GM19240 (cell line): ENCODE results near the gene ANKRD66.
"Not testable (repeated sequence)": the region's sequence is repeated elsewhere in the genome, so short reads cannot be mapped to it uniquely, and the experiment has no call there.

ENCODE experiments used
- DNase-seq: peaks from one replicate; pipeline ENCODE4 v3.0.0; 2011; ENCODE audit warnings: low spot score; ENCODE audit not compliant: insufficient read length

Gene ANKRD66

DNA sequence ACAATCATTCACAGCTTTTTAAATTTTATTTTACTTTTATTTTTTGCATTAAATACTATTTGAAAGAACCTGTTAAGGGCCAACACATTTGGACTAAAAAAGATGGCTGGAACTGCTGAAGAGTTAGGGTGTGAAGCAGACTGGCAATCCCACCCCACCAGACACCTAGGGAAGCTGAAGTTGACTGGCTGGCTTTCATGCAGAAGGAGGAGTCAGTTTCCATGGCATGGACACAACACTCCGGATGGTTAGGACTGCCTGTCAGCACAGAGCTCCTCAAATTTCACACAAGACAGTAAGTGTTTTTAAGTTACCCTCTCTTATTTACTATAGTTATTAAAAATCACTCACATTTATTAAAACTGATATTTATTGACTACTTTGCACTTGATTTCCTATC is at the start of gene ANKRD66:
ANKRD66 (plus strand) TSS at position 238 of the 400 bp plus-strand sequence. CDS start 5,016 bp downstream, outside the sequence.
- no peak for DNase-seq

DNA sequence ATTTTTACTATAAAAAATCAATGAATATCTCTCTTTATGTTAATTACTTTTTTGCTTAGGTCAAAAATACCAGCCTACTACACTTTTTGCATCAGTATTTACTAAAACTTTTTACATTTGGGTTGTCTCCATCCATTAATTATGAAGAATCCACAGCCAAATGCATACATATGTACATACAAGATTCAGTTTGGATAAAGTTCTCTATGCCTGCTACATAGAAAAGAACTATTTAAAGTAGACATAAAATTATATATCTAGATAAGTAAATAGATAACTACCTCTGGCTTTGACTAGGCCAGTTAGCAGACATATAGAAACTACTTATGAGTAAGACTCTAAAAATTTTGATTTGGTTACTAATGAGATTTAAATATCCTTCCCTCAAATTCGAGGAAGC is 46.8 kb upstream of the ANKRD66 start:
- no peak for DNase-seq

DNA sequence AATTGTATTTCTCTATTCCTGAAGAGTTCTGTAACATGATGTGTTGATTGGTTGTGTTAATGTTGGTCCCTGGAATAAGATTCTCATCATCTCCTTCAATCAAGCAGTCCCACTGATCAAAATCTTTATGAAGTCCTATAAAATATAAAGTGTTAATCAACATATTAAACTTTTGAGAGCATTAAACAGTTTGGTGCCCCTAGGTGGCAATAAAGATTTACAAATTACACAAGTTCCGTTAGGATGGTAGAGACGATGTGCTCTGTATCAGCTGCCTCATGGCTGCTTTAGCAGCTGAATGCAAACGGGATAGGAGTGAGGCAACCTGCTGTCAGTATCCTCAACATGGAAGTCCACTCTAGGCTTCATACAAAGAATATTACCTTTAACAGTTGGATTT is 42.2 kb upstream of the ANKRD66 start:
- DNase-seq = no peak

DNA sequence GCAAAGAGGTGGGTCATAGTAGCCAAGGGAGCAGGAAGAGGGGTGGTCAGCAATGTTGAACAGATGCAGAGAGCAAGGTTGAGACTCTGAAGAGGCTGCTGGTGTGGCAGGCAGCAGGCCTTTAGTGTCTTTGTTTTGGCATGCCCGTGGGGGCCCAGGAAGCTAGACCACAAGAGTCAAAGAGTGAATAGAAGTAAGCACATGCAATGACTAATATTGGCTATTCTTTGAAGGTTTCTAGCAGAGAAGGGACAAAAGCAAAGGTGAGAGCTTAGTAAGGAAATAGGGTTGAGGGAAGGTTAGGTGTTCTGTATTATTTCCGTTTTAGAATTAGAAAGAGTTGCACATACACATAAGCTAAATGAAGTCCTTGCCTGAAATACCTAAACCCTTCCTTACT is 40.3 kb upstream of the ANKRD66 start:
- DNase-seq = no peak

DNA sequence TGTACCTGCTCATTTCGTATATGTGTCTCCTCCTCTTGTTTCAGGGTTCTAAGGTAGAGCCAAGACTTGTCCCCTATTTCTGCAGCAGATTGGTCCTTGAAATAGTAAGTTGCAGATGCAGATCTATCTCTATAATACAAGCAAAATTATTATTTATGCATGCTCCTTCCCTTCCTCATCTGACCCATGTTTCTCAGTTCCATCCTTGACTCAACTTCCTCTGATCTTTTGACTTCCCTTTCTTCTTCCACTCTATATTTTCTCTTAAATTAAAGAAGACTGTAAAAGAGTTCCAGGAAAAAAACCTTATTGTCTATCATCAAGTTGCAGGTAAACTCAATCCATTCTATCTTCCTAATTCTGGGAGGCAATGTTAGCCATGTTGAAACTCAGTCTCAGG is 35.2 kb upstream of the ANKRD66 start:
- no peak for DNase-seq

DNA sequence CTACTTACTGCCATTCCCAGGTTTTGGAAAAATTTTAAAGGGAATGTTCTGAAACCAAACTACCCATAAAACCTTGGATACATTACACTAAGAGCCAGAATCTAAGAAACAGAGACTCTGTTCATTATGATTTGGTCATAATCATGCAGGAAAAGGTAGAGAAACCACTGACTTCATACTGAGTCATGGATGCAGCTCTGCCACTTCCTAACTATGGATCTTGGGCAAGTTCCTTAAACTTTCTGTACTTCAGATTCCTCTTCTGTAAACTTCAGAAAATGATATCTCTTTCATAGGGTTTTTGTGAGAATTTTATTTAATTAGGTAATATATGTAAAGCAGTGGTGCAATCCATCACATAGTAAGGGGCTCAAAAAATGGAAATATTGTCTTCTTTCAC is 31.6 kb upstream of the ANKRD66 start:
- no peak for DNase-seq

DNA sequence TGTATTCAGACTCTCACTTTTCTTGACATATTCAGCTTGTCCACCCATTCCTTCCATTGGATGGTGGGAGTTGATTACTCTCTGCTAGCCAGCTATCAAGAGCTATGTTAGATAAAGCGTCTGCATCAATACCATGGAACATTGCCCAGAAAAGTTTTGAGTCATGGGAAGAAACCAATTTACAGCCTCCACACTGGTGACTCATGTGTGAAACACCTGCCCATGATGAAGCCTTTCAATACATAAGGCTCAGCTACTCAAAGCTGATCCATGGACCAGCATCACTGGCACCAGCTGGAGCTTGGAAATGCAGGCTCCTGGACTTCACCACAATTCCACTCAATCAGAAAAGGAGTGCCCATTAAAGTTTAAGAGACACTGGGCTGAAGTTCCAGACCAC is 27.6 kb upstream of the ANKRD66 start:
- DNase-seq = no peak

DNA sequence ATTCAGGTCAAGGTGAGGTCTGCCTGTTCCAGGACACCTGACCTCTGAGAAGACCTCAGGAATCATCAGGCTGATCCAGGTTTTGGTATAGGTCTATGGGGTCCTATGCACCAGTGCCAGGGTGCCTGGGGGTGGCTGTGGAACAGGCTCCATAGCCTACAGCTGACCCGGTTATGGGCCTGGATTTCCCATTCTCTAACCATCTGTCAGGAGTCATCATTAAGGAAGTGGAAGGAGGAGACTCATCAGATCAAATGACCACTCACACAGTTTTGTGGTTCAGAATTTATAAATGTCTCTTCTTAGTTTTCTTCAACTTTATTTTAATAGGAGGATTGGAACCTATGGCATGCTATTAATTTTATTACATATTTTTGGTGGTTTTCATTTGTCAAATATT is 26.3 kb upstream of the ANKRD66 start:
- DNase-seq = no peak

DNA sequence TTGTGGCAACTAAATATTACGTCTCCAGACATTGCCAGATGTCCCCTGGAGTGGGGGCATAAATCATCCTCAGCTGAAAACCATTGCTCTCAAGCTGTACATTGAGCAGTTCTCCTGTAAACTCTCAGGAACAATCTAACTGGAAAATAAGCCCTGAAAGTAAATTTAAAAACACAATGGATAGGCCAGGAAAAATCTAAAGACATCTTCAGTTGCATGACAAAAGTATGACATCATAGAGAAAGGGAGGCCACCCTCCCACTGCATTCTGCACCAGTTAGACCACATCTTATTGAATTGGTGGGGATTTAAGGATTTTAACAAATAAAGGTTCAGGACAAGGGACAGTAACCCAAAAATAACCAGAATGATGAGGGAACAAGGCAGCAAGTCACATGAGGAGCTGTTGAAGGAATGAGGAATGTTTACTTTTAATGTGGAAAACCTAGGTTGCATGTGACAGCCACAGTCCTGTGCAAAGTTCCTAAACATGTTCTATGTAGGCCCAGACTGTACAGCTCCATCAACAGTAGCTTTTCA is 16.9 kb upstream of the ANKRD66 start:
- DNase-seq = no peak

DNA sequence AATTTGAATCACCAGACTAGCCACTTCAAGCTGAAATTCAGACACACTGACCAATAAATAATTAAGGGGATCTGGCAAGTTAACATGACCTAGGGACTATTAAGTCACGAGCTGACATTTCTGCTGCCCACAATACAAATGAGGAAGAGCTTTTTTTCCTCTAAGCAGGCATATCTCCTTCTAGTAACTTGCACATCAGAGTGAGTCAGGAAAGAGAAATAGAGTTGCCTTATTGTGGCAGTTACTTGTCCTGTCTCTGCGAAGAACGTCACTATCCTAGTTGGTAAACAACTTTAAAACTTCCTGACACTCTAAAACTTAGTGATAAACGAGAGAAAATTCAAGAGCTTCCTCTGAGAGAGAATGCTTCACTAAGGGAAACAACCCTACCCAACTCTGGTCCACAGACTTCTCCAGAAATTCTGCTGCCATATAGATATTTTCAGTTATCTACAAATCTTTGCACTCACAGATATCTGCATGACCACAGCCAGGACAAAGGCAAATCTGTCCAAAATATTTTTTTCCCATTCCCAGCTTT is 15.7 kb upstream of the ANKRD66 start:
- DNase-seq = no peak

DNA sequence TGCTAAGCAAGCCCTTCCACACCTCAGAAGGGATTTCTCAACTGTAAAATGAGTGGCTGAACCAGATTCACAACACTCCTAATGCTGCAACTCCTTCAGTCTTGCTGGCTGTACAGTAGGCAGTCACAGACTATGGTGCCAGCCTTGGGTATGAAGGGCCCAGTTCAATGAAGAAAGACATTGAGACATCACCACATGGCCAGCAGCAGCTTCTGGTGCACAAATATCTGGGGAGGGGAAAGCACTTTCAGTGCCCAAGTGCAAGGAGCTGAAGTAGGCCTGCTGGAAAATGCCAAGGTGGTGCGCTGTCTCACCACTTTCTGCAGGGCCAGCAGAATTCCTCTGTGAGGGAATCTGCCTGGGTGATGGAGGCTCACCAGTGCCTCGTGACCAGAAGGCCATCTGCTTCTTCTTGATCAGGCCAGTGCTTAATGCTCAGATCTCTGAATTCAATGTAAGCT is 13.4 kb upstream of the ANKRD66 start:
- DNase-seq = no peak

DNA sequence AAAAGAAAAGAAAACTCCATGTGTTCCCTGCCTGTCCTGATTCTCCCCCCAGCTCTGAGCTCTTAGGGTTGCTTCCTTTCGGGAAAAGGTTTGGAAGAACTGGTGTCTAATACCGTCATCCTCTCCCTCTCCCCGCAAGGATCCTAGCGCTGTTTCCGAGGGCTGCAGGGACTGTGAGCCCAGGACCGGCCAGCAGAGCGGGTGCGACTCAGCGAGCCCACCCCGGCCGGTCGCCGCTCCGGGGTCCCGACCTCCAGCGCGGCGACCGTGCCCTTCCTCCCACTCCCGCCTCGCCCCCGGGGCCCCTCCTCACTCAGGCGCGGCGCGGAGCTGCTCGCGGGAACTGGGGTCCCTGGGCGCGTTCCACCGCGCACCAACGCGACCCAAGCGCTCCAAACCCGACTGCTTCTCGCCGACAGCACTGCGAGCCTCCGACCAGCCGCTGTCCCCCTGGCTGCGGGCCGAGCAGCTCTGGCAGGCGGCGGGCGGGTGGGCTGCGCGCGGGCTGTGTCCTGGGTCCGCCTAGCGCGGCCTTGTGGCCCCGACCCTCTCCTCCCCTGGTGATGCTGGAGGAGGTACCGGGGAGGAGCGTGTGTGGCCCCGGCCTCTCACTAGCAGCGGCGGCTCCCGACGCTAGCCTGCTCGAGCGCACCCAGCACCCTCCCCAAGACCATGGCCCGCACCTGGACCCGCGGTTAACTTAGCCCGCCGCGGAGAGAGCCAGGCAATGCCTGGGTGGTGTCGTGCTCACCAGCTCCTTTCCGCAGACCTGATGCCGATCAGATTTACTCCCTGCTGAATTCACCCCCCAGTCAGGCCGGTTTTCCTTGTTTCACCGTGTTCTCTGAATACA is 11.6 kb upstream of the ANKRD66 start, which contains the start of gene PLA2G7:
PLA2G7 (minus strand) TSS at position 509 of the 853 bp plus-strand sequence. CDS start 12,484 bp downstream, outside the sequence.
- DNase-seq = no peak

DNA sequence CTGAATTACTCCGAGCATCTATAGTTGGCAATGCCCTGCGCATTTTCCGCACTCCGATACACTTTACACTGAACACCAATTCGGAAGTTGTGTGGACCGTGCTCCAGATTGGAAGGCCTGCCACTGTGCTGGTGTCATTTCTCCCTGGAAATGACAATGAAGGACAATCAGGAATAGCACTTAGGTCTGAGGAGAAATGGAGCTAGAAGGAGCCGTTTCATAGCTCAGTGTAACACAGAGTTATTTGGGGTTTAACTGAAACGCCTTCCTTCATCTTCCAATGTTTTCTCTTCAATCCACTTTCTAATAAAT is 11.1 kb upstream of the ANKRD66 start:
- DNase-seq = no peak

DNA sequence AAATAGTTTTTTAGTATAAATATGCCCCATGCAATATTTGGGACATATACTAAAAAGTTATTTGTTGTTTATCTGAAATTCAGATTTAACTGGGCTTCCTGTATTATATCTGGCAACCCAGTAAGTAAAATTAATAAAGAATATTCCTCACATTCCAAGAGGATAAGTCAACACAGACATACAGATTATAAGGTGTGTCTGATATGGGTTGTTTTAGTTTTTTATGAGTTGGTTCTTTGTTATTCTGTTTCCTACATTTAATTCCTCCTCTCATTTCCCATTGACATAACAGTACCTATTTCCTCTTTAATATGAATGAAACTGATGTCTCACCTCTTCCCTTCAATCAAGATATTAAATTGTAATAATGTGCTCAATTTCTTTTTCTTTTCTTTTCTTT is 9.8 kb upstream of the ANKRD66 start:
- DNase-seq = no peak

DNA sequence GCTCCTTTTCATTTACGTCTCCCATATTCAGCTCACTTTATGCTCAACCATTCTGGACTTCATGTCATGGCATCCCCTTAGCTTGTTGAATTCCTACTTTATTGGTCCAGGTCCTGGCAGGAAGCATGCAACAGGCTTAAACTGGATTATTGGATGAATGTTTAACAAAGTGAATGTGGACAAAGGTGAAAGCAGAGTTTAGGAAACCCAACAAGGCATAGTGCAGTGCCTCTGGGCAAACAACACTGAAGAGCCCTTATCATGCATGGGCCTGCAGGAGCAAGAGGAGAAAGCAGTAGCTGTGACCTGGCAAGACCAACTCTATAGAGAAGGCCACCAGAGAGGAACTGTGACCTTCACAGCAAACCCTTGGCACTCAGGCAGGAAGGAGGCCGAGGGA is 5.3 kb upstream of the ANKRD66 start:
- no peak for DNase-seq

DNA sequence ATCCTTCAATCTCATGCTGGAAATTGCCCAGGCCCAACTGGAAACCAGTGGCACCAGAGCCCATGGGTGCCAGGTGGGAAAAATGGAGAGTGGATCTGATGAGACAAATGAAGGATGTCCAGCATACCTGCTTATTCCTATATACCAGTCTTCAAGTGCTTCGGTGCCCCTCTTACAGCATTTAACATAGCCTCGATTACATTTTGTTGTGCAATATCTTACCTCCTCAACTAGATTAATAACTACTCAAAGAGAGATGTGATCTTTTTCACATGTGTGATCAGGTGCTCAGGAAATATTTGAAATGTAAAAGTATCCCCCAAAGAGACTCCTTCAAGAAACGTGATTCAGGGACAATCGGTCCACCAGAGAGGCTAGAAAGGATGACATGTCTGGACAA is 4.8 kb upstream of the ANKRD66 start:
- no peak for DNase-seq

DNA sequence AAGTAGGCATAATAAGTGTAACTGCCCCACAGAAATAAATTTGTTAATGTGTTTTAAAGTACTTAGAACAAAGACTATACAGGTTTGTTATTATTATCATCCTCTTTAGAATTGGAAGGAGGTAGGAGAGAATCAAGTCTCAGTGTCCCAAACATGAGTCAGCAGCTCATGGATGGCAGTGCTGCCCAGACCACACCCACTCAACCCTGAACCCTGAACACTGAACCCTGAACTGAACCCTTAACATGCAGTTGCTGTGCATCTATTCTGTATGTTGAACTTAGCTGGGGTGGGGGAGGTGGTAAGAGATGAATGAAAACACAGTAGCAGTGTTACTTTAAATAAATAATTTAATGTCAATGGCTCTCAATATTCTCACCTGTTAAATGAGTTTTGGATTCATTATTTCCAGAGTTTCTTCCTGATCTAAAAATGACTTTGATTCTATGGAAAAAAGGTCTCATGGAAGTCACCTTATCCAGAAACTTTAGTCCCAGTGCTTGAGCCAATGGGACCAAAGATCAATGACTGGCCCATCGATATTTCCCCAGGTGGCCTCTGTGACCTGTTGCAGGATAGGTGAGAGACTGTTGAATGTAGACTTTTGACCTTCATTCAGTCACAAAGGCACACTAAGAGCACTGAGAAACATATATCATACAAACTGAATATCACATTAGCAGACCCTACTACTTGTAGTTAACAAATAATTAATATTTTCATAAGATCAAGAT is 3.1 kb upstream of the ANKRD66 start:
- DNase-seq = no peak

DNA sequence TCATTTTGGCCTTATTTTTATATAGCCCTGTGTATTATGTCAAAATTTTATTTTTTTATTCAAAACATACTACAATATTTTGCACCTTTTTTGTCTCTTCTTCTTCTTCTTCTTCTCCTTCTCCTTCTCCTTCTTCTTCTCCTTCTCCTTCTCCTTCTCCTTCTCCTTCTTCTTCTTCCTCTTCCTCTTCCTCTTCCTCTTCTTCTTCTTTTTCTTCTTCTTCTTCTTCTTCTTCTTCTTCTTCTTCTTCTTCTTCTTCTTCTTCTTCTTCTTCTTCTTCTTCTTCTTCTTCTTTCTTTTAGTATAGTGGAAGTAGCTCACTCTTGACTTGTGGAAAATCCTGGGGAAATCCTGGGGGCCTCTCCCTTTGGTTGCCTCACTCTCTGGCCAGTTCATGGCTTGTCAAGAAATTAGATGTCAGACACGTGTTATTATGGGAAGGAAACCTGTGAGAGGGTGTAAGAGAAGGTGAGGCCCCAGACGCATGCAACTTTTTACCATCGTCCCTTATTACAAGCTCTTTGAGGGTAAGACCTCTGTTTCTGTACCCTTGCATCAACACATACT is 2.5 kb upstream of the ANKRD66 start:
- not testable (repeated sequence) for DNase-seq

DNA sequence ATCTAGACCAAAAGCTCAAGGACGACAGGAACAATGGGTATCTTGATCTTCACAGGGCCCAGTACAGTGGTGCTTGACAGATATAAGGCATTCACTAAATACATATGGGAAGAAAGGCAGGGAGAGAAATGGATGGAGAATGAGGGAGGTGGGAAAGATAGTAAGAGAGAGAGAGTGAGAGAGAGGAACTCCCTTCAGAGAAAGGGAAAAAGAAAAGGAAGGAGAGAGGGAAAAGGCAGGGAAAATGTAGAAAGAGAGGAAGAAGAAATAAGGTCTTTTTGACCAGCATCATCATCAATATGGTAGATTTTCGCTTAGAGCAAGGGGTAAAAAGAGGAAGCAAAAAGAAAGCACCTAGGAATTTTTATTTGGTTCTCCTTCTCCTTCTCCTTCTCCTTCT is 760 bp upstream of the ANKRD66 start:
- DNase-seq = no peak

DNA sequence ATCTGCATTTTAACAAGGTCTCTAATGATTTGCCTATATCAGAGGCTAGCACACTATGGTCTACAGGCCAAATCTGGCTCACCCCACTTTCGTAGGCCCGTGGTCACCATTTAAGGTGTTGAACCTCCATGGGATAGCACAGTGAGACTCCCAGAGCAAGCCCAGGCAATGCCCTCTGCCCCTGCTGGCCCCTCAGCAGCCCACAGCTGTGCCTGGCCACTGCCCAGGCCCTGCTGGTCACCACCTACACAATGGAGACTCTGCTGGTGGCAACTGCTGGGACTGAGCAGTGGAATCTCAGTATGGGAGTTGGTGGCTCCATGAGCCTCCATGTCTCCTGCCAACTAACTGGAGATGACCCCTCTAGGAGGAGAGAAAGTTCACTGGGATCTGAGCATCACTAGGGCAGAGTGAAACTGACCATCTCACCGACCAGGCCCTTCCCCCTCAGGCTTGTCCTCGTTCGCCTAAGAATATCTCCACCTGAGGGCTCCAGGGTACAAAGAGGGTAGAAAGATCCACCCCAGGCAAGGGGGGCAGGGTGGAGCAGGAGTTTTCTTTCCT is 2.3 kb downstream of the ANKRD66 start:
- DNase-seq = no peak

DNA sequence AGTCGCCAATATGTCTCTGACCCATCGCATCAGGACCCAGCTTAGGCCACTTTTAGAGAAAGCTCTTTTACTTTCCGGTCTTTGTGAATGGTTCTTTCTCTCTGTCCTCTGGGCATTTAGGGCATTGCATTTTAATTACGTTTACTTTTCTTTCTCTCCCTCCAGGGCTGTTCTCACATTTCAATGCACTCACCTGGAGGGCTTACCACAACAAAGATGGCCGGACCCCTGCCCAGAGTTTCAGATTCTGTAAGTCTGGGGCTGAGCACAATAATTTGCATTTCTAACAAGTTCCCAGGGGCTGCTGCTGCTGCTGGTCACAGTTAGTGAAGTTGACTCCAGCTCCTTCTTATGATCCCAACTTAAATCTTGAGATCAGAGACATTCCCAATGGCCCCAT is 3.0 kb downstream of the ANKRD66 start:
- DNase-seq = no peak

DNA sequence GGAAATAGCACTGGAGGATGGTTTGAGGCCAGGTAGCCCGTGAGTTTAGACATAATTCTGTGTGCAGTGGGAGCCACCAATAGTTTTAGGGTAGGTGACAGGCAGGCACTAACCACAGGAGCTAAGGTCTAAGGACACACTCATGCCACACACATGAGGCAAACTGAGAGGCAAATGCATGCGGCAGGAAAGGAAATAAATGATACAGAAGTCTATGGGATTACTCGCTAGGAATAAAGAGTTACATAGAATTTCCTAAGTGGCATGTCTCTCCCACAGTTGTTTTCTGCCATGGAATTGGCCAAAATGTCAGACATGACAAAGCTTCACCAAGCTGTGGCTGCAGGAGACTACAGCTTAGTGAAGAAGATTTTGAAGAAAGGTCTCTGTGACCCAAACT is 4.9 kb downstream of the ANKRD66 start:
- no peak for DNase-seq
